HuH-7 (cell line): Measurements from ENCODE around the gene PRPF19.

Experiments used
- DNase-seq: peaks from one replicate; pipeline ENCODE4 v3.0.0; 2011; ENCODE audit warnings: low spot score

Gene PRPF19

DNA sequence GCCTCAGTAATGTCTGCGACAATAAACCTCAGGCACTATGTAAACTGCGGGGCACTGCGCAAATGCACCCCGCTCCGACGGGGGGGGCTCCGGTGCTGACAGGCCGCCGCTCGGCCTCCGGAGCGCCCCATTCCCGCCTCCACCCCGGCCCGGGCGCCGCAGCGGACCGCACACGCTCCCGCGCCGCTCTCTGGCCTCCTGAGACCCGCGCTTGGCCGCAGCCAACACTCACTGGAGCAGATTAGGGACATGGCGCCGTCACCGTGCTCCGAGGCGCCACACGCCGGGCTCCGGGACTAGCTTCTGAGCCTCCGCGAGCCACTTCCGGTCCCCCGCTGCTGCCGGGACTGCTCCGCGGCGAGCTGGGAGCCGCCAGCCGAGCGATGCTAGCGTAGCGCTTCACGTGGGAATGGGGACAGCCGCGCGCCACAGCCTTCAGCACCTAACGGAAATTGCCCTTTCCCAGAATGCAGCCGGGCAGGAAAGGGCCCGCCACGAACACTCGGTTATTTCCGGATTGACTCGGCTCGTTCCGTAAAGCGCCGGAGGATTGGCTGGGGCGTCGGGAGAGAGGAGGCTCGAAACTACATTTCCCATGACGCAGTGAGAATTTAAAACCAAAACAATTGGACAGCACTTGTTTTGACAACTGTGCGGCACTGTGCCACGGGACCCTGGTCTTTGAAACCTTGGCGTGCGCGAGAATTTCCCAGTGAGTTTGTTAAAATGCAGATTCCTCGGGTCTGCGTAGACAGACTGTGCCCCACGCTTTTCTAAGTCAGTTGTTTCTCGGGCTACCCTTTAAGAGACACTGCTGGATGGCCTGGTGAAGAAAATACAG, at the start of gene PRPF19:
PRPF19 (minus strand) TSS at position 454 of the 841 bp plus-strand sequence; CDS start at position 251, 203 bp downstream.
- DNase-seq: peak; percentile 100

GRCh38 chr11:60955571-60955970, 49.2 kb upstream of the PRPF19 start:
- DNase-seq: no peak

- no peak for DNase-seq
Measured at GRCh38 chr11:60954421-60954820, 48.0 kb upstream of the PRPF19 start.

DNA sequence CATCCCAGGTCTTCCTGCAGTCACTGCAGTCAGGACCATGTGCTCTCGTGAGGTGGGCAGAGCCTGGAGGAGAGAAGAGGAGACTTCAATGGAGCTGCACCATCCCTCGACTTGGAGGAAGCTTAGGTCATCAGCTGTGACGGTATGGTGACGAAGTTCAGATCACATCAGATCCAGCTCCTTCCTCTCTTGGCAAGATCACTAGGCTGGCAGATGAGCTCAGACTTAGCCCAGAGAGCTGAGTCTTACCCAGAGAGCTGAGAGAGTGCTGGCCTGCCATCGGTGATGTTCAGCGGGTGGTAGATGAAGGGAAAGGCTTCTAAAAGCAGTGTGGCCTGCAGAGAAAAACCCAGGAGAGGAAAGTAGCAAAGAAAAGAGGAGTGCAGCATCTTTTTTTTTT, 47.4 kb upstream of the PRPF19 start:
- no peak for DNase-seq

DNA sequence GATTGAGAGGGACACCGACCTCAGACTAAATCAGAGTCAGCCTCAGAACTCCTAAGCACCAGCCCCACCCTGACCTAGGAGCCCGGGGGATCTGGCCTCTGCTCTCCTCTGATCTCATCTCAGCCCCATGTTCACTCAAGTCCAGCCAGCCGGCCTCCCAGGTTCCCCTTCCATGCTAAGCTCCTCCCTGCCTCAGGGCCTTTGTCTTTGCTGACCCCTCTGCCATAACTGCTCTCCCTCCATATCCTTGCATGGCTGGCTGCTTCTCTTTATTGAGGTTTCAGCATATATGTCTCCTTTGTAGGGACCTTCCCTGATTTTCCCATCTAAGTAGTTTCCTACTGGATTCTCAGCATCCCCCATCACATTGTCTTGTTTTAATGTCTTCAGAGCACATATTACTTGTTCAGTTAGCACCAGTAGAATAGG, 46.4 kb upstream of the PRPF19 start:
- DNase-seq: no peak

DNA sequence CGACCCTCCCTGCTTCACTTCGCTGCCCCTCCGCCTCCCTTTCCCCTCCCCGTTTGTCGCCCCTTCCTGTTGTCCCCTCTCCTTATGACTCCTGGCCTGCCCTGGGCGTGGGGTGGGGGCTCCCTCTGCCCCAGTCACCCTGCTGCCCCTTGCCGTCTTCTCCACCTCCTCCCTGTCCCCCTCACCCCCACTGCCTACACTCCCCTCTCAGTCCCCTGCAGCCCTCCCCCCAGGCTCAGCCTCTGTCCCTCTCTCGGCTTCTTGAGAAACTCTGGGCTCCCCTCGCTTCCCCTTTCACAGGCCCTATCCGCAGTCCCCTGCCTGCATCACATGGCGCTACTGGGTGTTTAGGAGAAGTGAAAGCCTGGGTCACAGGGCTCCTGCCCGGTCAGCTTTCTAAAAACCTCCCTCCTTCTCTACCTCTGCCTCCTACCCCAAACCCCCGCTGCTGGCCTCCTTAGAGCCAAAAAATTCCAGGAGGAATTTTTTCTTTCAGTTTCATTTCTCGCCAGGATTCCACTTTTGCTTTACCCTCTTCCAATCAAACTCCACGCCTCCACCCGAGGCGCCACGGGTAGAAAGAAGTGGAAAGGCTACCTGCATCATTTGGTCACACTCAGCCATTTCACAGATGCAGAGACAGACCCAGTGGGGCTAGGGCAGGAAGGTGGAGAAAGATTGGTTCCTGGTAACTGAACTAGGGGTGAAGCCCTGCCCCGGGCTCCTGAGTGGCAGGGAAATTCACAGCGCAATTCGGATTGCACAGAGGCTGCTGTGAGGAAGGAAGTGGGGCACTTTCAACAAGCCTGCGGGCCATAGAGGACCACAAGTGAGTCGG, 45.7 kb upstream of the PRPF19 start, which contains the start of gene SLC15A3:
SLC15A3 (minus strand) TSS at position 273 of the 838 bp plus-strand sequence. CDS start 625 bp downstream, outside the sequence.
- DNase-seq: no peak

DNA sequence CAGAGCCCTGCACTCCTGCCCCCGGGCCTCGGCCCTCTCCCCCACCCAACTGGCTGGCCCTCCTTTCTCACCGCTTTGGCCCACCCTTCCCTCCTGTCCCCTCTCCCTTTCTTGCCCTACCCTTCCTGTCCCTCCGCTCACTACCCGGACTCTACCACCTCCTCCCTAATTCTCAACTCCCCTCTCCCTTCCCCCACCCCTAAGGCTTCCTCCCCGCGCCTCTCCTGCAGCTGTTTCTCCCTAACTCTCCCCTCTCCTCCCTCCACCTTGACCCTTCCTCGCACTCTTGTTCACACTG, 45.2 kb upstream of the PRPF19 start:
- DNase-seq: no peak

GRCh38 chr11:60950933-60951605, 44.7 kb upstream of the PRPF19 start:
- DNase-seq: no peak

GRCh38 chr11:60950024-60950423, 43.6 kb upstream of the PRPF19 start:
- no peak for DNase-seq

- DNase-seq: no peak
Measured at GRCh38 chr11:60948250-60948649, 41.9 kb upstream of the PRPF19 start.

GRCh38 chr11:60947700-60948099, 41.3 kb upstream of the PRPF19 start:
- DNase-seq: no peak

- no peak for DNase-seq
Measured at GRCh38 chr11:60946601-60947264, 40.3 kb upstream of the PRPF19 start.

DNA sequence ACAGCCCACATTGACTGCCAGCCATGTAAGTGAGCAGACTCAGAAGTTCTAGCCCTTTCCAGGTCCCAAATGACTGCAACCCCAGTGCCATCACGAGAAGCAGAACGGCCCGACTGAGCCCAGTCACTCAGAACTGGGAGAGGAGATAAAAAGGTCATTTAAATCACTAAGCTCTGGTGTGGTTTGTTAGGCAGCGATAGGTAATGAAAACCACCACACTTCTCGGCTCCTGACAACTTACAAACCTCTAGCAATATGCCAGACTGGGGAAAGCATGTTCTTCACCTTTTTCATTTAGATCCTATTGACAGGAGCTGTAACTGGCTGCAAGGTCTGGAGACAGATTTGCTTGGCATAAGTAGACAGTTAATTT, 38.9 kb upstream of the PRPF19 start:
- no peak for DNase-seq

DNA sequence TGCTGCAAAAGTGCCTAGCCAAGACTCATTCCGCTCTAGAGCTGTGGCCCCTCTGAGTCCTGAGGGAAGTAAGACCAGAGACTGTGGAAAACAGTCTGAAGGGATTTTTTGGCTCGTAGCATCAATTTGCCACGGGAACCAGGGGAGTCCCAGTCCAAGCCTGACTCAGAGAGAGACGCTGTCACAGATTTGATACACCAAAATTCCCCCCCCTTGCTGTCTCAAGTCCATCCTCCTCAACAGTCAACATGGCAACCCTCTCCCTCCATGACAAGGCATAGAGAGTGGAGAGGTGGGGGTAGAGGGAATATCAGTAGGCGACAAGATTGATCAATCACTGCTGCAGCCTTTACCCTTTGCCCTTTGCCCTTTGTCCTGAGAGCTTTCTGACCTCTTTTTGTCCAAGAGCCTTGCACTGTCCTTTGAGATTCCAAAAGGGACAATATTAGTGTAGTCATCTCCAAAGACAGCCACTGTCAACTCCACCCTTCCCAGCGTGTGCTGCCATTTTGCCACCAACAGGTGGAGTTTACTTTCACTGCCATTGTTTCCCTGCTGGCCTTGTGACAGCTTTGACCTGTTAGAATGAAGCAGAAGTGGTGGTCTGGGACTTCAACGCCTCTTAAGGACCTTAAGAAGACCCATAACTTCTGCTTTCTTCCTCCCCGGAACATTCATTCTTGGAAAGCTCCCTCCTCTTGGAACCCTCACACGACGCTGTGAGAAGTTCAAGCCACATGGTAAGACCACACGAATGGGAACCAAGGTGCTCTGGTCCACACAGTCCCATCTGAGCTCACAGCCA, 38.3 kb upstream of the PRPF19 start:
- no peak for DNase-seq

DNA sequence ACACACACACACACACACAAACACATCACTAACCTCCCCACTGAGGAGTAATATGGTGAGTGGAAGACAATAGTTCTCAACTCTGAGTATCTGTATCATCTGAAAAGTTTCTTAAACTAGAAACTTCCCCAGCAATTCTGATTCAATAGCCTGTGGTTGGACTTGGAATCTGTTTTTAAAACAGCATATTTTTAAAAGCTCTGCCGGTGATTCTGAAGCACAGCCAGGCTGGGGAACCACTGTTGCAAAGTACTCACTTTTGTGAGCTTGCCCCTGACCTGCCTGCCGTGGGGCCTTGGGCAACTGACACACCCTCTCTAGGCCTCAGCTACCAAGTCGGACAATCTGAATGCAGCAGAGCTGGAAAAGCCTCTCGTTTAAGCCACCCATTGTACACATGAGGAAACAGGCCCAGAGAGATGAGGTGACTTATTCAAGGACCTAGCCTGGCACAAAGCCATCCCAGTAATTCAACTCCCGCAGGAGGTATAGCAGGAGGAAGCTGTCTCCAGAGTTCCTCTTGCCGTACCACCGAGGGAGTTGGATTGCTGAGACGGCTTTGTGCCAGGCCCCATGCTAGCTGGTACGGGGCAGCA, 36.7 kb upstream of the PRPF19 start:
- no peak for DNase-seq

GRCh38 chr11:60942219-60942618, 35.8 kb upstream of the PRPF19 start:
- DNase-seq: no peak

DNA sequence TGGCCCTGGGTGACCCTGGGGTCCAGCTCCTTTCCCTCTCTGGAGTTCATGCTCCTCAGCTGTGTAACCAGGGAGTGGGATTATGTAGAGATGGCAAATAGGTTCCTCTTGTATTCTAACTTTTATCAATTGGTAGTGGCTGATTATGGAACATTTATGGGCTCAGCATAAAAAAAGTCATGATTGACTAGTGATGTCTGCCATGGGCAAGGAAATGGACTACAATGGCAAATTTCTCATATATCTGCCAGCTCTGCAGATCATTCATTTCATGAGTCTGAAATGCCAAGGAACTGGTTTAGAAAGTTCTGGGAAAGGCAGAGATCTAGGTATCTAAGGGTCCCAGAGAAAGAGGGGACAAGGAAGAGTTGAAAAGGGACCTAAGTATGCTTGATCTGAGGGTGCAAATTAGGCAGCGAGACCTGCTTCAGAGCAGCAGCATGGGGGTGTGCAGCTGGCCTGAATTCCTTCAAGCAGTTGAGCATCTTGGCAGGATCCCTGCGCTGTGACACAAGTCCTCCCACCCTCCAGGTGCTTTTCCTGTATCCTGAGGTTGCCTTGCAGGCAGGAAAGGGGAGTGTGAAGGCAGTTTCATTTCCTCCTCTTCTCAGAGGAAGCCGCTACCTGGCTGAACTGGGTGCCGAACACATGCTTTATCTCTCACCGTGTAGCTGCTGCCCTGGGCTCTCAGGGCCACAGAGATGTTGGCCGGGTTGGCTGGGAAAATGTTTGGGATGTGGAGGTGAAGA, 35.2 kb upstream of the PRPF19 start:
- no peak for DNase-seq

DNA sequence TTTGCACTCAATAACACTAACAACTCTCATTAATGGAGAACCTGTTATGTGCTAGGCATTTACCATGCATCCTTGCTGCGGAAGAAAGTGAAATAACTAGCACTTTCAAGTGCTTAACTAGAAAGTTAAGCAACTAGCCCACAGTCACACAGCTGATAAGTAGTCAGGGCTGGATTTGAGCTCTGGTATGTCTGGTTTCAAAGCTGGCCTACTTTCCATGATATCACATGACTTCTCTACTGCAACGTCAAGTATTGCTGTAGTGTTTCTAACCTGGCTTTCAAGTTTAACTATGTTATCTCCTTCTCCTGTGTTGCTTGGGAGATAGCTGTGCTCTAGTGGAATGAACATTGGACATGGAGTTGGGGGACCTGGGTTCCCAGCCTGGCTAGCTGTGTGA, 33.5 kb upstream of the PRPF19 start:
- no peak for DNase-seq

DNA sequence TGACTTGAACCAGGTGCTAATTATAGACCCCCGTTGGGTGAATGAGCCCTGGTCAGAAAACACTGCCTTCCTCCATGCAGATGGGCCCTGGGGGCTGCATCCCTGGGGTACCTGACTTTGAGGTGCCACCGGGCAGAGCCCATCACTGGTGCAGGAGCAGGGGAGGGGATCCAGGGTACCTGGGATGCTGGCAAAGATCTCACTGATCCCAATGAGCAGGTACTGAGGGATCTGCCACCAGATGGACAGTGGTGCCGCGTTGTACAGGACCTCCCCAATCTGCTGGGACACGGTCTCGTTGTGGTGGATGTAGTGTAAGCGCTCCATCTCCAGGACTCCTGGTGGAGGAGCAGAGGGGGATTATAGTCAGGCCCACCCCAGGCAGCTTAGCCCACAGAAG, 32.9 kb upstream of the PRPF19 start:
- DNase-seq: no peak

- DNase-seq: no peak
Measured at GRCh38 chr11:60938500-60938899, 32.1 kb upstream of the PRPF19 start.
